GM12873 (cell line): Measurements from ENCODE around the gene RTTN.

ENCODE experiments used
- CTCF ChIP-seq: IDR thresholded peaks from 2 replicates; pipeline ENCODE4 v1.5.1; 2012; ENCODE audit warnings: low read depth, mild to moderate bottlenecking, moderate library complexity, low read length, control low read depth; ENCODE audit not compliant: insufficient read depth; ENCODE audit errors: missing control alignments

Gene RTTN

GRCh38 chr18:70113511-70113910 is 92.0 kb downstream of the RTTN start:
- no peak for TF ChIP-seq CTCF

GRCh38 chr18:70110678-70111077 is 94.8 kb downstream of the RTTN start:
- TF ChIP-seq CTCF, result no peak

GRCh38 chr18:70107091-70107490 is 98.4 kb downstream of the RTTN start:
- TF ChIP-seq CTCF, result no peak

- no peak for TF ChIP-seq CTCF
Observed at GRCh38 chr18:70089858-70090257, 115.6 kb downstream of the RTTN start.

GRCh38 chr18:70086085-70086484 is 119.4 kb downstream of the RTTN start:
- no peak for TF ChIP-seq CTCF

GRCh38 chr18:70085641-70086040 is 119.8 kb downstream of the RTTN start:
- TF ChIP-seq CTCF, result no peak

- TF ChIP-seq CTCF, result no peak
Observed at GRCh38 chr18:70082430-70082829, 123.1 kb downstream of the RTTN start.
